Psoas muscle (tissue), 8 donors: Measurements from ENCODE around the gene CNDP1. TPM values are rescaled to one million over a fixed set of nuclear protein-coding genes. Genes with fewer than 3 reads are reported as not detected.

Experiments
- ATAC-seq, 4 donors: fragments of 200-7000 bp; cut with Tn5 transposase; one replicate each; pipeline ENCODE4 v1.9.1; 2020; ENCODE audit warnings: moderate library complexity in 3 of 4, mild to moderate bottlenecking in 2 of 4
- DNase-seq, 2 donors: peaks; one replicate each; pipeline ENCODE4 v3.0.0-alpha.2; 2020
- H3K27ac ChIP-seq: fragments of 200-600 bp; one replicate; pipeline ENCODE4 v1.8.0; 2022
- H3K27me3 ChIP-seq, 3 donors: fragments of 200-600 bp in 1 of 3; one replicate each; pipeline versions ENCODE4 v1.6.1 to v1.8.0; 2013 to 2022; ENCODE audit warnings: low read length in 2 of 3, mild to moderate bottlenecking in 2 of 3, moderate library complexity in 1 of 3; ENCODE audit not compliant: insufficient read depth in 3 of 3
- H3K36me3 ChIP-seq, 2 donors: fragments of 200-600 bp in 1 of 2; one replicate each; pipeline versions ENCODE4 v1.6.1 to v1.8.0; 2013 to 2022; ENCODE audit warnings: low read depth in 1 of 2, mild to moderate bottlenecking in 1 of 2, moderate library complexity in 1 of 2; ENCODE audit not compliant: insufficient read depth in 1 of 2
- H3K4me1 ChIP-seq: fragments of 200-600 bp; one replicate; pipeline ENCODE4 v1.8.0; 2022
- H3K4me3 ChIP-seq: fragments of 200-600 bp; one replicate; pipeline ENCODE4 v1.8.0; 2022; ENCODE audit warnings: mild to moderate bottlenecking
- H3K9me3 ChIP-seq: fragments of 200-600 bp; one replicate; pipeline ENCODE4 v1.8.0; 2022
- CTCF ChIP-seq: fragments of 200-600 bp; IDR thresholded peaks from one replicate; pipeline ENCODE4 v1.8.0; 2022; ENCODE audit warnings: antibody characterized with exemption
- WGBS, 3 donors: extraction: QIAGEN DNeasy Blood & Tissue Kit; methylation state at CpG; one replicate each; pipeline versions ENCODE4 v1.1.6 to v1.1.7; 2013; 5-methylcytosine and 5-hydroxymethylcytosine counted together
- intact Hi-C, 2 donors: fragments of 100-400 bp; cut with DNase I; formaldehyde crosslinking; loops; one replicate each; pipeline versions ENCODE4 v1.11.0 to v1.14.2; 2022
- polyA plus RNA-seq, 3 donors: library from polyadenylated mRNA; stranded (reverse); fragments of 200-250 nt; gene quantifications; one replicate each; pipeline ENCODE4 v1.2.3, GENCODE V29; 2013
- total RNA-seq, 4 donors: library from RNA; stranded (reverse); fragmentation: NEBNext Ultra II Directional in 2 of 4; extraction: Animal tissue kit (Norgen Biotek cat#: 25700) in 2 of 4; gene quantifications; one replicate each; pipeline versions ENCODE4 v1.2.1 to v1.2.4, GENCODE V29; 2021 to 2023
- donor health status: healthy with polysubstance abuse.
- donor health status: DM: no; HTN: no; CAD: no; lungs with moderate emphysema.
- donor health status: Bipolar disorder and iron deficiency.
- donor health status: healthy.
- donor health status: DM: yes; HTN: yes; CAD: no.
- donor health status: DM: no; HTN: no; CAD: no.
- donor health status: DM: no; HTN: no; CAD: no.
- donor health status: DM: yes; HTN: yes; CAD: no.

The CNDP1 gene
- total and polyA plus RNA-seq, 7 donors = 0.04 TPM; not detected in 6

GRCh38 chr18:74547860-74548259 is 13.6 kb downstream of the CNDP1 start:
- intact Hi-C loops = loop anchor here in 1 of 2 donors (10.0 kb wide), 1 partner anchor 203 kb away; no protein-coding TSS in a partner anchor
- ATAC-seq = no peak
- H3K4me1 ChIP-seq = no peaks in the 10 kb centered on the region
- H3K4me3 ChIP-seq = no peak overlapping the region
- H3K36me3 ChIP-seq = no peaks in the 10 kb centered on the region
- peak overlapping the region; percentile 41 for H3K27ac ChIP-seq
- H3K9me3 ChIP-seq = peaks cover 4% of the 10 kb centered on the region
- WGBS, 3 donors = 94 to 95% (median 95%) methylated on average over 7 of the region's 7 CpGs
- no peak for DNase-seq
- no peaks in the 10 kb centered on the region for H3K27me3 ChIP-seq
- no peak for TF ChIP-seq CTCF

- no peak for DNase-seq
- ATAC-seq = no peak
- intact Hi-C loops = loop anchor here in 1 of 2 donors (10.0 kb wide), 1 partner anchor 205 kb away; no protein-coding TSS in a partner anchor
- H3K27ac ChIP-seq = no peak overlapping the region
- no peaks in the 10 kb centered on the region for H3K4me1 ChIP-seq
- TF ChIP-seq CTCF = no peak
- 85 to 97% (median 96%) methylated on average over 1 of the region's 1 CpG for WGBS, 3 donors
- no peak overlapping the region for H3K4me3 ChIP-seq
- H3K9me3 ChIP-seq = peaks cover 4% of the 10 kb centered on the region
- no peaks in the 10 kb centered on the region for H3K36me3 ChIP-seq
- H3K27me3 ChIP-seq = peaks cover 0 to 6% (median 0%) of the 10 kb centered on the region in 3 donors
Measured at GRCh38 chr18:74549591-74550104, 15.3 kb downstream of the CNDP1 start.

- Histone ChIP-seq H3K36me3 (no peaks in the 10 kb centered on the region), H3K27me3 (peaks cover 0 to 14% (median 0%) of the 10 kb centered on the region in 3 donors), H3K4me1 (no peaks in the 10 kb centered on the region), H3K9me3 (peaks cover 4% of the 10 kb centered on the region), H3K27ac (no peak overlapping the region), H3K4me3 (no peak overlapping the region)
- 90 to 96% (median 94%) methylated on average over 6 of the region's 6 CpGs for WGBS, 3 donors
- ATAC-seq = no peak
- no peak for TF ChIP-seq CTCF
- intact Hi-C loops = no loop called here
- no peak for DNase-seq
Measured at GRCh38 chr18:74550886-74551285, 16.6 kb downstream of the CNDP1 start.

GRCh38 chr18:74551452-74551851 is 17.2 kb downstream of the CNDP1 start:
- intact Hi-C loops = no loop called here
- H3K4me3 ChIP-seq = no peak overlapping the region
- no peaks in the 10 kb centered on the region for H3K36me3 ChIP-seq
- ATAC-seq (no peak), DNase-seq (no peak)
- H3K9me3 ChIP-seq = peaks cover 4% of the 10 kb centered on the region
- TF ChIP-seq CTCF = no peak
- no peaks in the 10 kb centered on the region for H3K4me1 ChIP-seq
- 35 to 50% (median 36%) methylated on average over 3 of the region's 3 CpGs for WGBS, 3 donors
- peaks cover 0 to 17% (median 0%) of the 10 kb centered on the region in 3 donors for H3K27me3 ChIP-seq
- no peak overlapping the region for H3K27ac ChIP-seq
